Activated CD4-positive, alpha-beta memory T cell treated with anti-CD3 and anti-CD28 coated beads, Interleukin-2, amount 10 ng/mL, durations not matched to agents 7 days and 5 days (primary cell): ENCODE data around the gene ANTXRL. TPM values are rescaled to one million over a fixed set of nuclear protein-coding genes. Genes with fewer than 3 reads are reported as not detected.
"Not testable (repeated sequence)": the region's sequence is repeated elsewhere in the genome, so short reads cannot be mapped to it uniquely, and the experiment has no call there.

ENCODE experiments used
- CTCF ChIA-PET: fragments of 350-600 bp; sonication (Branson Sonifier 250); formaldehyde crosslinking; loops from one replicate; lab custom pipeline; 2021; ENCODE audit warnings: antibody characterized with exemption, inconsistent platforms; lab: Charles Lee
- POLR2A ChIA-PET: fragments of 350-600 bp; sonication (Branson Sonifier 250); formaldehyde crosslinking; loops from one replicate; lab custom pipeline; 2021; ENCODE audit warnings: antibody characterized with exemption; lab: Charles Lee
- DNase-seq: peaks from one replicate; pipeline ENCODE4 v3.0.0-alpha.2; 2020
- H3K27ac Mint-ChIP-seq: one replicate; pipeline ENCODE4 v1.8.0; 2021; ENCODE audit warnings: mild to moderate bottlenecking, mixed read lengths
- H3K27me3 Mint-ChIP-seq: one replicate; pipeline ENCODE4 v1.8.0; 2021; ENCODE audit warnings: mixed read lengths
- H3K36me3 Mint-ChIP-seq: one replicate; pipeline ENCODE4 v1.8.0; 2021; ENCODE audit warnings: low read depth, mixed read lengths
- H3K4me1 Mint-ChIP-seq: one replicate; pipeline ENCODE4 v1.8.0; 2021; ENCODE audit warnings: mixed read lengths
- H3K4me3 Mint-ChIP-seq: one replicate; pipeline ENCODE4 v1.8.0; 2021; ENCODE audit warnings: mild to moderate bottlenecking, mixed read lengths
- H3K9me3 Mint-ChIP-seq: one replicate; pipeline ENCODE4 v1.8.0; 2021; ENCODE audit warnings: mixed read lengths
- total RNA-seq, 2 experiments: library from RNA; stranded (reverse); gene quantifications; one replicate each; pipeline ENCODE4 v1.2.3, GENCODE V29; 2021

ANTXRL gene
- total RNA-seq, 2 experiments from 2014 or later, result not detected

DNA sequence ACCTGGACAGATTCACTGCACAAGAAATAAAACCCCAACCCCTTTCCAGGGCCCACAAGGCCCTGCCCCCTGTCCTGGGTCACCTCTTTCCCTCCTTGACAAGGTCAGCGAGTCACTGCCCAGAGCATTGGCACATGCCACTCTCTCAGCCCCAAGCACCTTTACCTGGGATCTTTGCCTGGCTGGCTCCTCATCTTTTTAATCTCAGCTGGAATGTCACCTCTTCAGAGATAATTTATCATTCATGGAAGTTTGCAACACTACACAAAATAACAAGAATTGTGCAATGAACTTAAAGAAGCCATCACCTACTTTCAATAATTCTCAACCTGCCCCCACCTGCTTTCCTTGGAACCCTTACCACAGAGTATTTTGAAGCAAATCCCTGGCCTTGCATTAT, 19.2 kb downstream of the ANTXRL start:
- no peak overlapping the region for H3K27ac Mint-ChIP-seq
- H3K4me1 Mint-ChIP-seq, result no peaks in the 10 kb centered on the region
- no peaks in the 10 kb centered on the region for H3K9me3 Mint-ChIP-seq
- H3K4me3 Mint-ChIP-seq, result no peak overlapping the region
- CTCF ChIA-PET, result interaction anchor here (0.7 kb wide), 1 partner anchor 668 kb away, joined by 3 read pairs; no protein-coding TSS in a partner anchor
- H3K27me3 Mint-ChIP-seq, result no peaks in the 10 kb centered on the region
- no peak for DNase-seq
- no peaks in the 10 kb centered on the region for H3K36me3 Mint-ChIP-seq
- POLR2A ChIA-PET, result no interaction called here

DNA sequence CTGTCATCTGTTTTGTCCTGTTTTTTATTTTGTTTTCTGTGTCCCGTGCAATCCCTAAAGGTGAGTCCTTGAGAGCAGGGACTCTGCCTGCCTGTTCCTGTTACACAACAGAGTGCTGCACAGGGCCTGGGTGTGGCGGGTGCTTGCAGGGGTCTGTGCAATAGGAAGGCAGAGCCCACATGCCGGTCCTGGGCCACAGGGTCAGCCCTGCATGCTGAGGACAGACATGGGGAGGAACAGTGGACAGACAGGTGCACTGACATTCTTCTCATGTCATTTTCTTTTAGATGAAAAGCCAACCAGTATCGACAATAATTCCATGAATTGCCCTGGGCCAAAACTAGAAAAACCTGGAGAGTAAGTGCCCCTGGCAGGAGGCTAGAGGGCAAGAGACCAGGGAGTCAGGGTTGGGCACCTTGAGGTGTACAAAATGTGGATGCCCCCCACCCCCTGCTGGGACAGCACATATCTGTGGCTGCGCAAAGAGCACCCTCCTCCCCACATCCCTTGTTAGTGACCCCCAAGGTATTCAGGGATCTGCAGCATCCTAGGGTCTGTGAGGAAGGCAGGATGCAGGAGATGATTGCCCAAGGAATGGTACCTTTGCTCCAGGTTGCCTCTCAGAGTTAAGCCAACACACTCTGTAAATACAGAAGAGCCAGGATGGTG, 19.9 kb downstream of the ANTXRL start:
- no peak for DNase-seq
- Mint-ChIP-seq H3K4me3 (no peak overlapping the region), H3K4me1 (no peaks in the 10 kb centered on the region), H3K9me3 (no peaks in the 10 kb centered on the region), H3K27me3 (no peaks in the 10 kb centered on the region), H3K27ac (no peak overlapping the region), H3K36me3 (no peaks in the 10 kb centered on the region)
- ChIA-PET POLR2A (no interaction called here), CTCF (no interaction called here)

DNA sequence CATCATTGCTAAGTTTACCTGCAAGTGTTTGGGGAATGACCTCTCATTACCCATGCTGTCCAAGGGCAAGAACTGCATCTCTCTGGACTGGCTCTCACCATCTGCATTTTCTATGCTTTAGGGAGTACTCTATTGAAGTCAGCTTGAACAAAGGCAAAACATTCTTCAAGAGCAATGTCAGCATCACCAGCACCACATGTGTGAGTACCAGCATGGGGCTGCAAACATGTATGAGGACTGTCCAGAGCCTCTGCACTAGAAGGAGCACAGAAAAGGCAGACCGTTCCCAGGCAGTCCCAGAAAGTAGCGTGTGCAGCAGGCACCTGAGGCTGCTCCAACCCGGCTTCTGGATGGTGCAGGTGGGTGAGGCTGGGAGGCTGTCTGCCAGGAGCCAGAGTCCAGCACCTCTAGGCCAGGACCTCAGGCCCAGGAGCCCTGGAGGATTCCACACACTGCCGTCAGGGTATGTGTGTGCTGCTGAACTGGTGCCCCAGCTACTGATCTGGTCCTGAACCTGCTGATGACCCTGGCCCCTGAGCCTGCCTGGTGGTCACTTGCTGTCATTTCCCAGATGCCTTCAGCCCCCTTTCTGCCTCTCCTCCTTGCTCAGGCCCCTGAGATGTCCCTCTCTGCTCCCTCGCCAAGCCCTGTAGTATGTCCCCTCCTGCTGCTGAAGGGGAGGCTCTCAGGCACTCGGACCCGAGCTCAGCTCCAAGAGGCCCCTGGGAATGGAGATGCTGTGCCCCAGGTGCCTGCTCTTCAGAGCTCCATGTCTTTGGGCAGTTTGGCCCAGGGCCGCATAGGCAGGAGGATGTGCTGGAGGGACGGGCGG, 20.7 kb downstream of the ANTXRL start:
- H3K4me3 Mint-ChIP-seq, result no peak overlapping the region
- H3K36me3 Mint-ChIP-seq, result no peaks in the 10 kb centered on the region
- H3K27me3 Mint-ChIP-seq, result no peaks in the 10 kb centered on the region
- POLR2A ChIA-PET, result no interaction called here
- H3K9me3 Mint-ChIP-seq, result no peaks in the 10 kb centered on the region
- CTCF ChIA-PET, result no interaction called here
- DNase-seq, result no peak
- no peaks in the 10 kb centered on the region for H3K4me1 Mint-ChIP-seq
- H3K27ac Mint-ChIP-seq, result no peak overlapping the region

DNA sequence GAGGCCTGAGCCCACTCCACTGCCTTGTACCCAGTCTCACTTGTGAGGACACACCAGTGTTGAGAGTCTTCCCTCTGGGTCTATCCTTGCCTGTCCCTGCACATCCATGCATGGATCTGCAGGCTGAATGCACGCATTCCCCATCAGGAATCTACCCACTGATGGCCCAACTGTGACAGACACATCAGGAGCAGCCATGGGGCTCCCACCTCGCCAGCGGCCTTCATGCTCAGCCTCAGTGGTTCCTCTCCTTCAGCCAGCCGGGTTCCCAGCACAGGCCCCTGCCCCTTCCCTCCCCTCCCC, 21.3 kb downstream of the ANTXRL start:
- Mint-ChIP-seq H3K27ac (no peak overlapping the region), H3K4me3 (no peak overlapping the region), H3K4me1 (no peaks in the 10 kb centered on the region), H3K27me3 (no peaks in the 10 kb centered on the region), H3K36me3 (no peaks in the 10 kb centered on the region), H3K9me3 (no peaks in the 10 kb centered on the region)
- DNase-seq, result no peak
- POLR2A ChIA-PET, result no interaction called here
- CTCF ChIA-PET, result no interaction called here

DNA sequence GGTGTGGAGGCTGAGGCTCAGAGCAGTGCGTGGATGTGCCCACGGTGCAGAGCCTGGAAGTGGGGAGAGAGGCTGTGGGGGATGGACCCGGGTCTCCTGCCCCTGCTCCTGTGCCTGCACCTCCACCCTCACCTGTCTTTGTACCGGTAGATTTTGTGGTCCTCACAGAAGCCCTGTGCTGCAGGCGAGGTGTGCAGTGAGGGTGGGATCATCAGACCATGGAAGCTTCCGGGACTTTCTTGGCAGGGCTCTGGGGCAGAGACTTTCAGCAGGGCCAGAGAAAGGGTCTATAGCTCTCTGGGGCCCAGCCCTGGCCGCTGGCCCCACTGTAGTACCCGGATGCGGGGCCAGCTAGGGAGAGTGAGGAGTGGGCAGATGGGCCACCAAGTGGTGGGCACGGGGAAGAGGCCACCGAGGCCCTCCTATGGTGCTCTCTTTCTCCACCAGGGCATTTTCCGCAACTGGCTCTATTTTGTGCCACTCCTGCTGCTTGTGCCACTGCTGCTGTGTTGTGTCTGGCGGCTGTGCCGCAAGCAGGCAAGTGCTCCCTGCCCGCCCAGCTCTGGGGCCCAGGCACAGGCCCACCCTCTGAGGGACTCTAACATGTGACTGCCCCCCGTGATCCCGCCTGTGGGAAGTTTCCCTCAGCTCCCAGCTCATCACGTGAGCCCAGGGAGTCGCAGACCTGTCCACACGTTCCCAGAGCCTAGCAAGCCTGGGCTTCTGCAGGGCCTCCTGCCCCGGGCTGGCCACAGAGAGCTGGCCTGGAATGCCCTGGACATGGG, 22.1 kb downstream of the ANTXRL start:
- CTCF ChIA-PET, result no interaction called here
- Mint-ChIP-seq H3K27ac (no peak overlapping the region), H3K9me3 (no peaks in the 10 kb centered on the region), H3K36me3 (no peaks in the 10 kb centered on the region), H3K27me3 (no peaks in the 10 kb centered on the region), H3K4me3 (no peak overlapping the region), H3K4me1 (no peaks in the 10 kb centered on the region)
- POLR2A ChIA-PET, result no interaction called here
- DNase-seq, result no peak

DNA sequence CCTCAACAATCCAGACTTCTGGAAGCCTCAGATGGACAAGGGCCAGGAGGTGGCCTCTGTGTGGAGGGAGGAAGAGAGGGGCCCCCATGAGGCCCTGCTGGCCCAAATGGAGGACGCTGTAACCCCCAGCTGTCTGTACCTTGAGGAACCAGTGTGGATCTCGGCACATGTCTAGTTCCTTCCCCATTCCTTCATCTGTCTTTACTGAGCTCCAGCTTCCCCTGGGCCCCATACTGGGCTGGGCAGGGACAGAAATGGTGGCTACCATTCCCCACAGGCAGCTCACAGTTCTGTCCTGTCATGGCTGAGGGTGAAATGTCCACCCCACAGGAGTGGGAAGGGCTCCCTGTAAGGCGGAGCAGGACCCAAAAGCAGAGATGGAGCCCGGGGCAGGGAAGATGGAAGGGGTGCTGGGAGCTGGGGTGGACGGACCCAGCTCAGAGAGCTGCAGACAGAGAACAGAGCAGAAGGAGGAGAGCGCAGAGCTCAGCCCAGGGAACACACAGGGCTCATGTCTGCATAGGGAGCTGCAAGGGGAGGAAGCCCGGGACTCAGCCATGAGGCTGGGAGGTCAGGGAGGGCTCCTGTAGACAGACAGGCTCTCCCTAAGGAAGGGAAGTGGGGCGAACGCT, 22.8 kb downstream of the ANTXRL start:
- H3K27ac Mint-ChIP-seq, result no peak overlapping the region
- CTCF ChIA-PET, result no interaction called here

DNA sequence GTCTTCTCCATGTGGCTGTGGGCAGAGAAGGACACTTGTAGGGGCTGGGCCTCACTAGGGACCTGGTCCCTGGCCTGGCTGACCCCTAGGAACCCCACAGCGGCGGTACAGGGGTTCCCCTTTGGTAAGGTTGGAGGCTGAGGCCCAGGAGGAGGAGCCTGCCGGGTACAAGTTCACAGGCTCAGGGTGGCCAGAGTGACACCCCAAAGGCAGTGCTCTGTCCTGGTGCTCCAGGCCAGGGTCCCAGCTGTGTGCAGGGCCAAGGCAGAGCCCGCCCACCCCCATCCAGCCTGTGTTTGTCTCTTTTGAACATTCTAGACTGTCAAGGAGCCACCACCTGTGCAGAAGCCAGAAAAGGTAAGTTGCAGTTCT, 23.3 kb downstream of the ANTXRL start:
- Mint-ChIP-seq H3K4me1 (no peaks in the 10 kb centered on the region), H3K36me3 (no peaks in the 10 kb centered on the region), H3K27ac (no peak overlapping the region), H3K4me3 (no peak overlapping the region), H3K27me3 (no peaks in the 10 kb centered on the region), H3K9me3 (no peaks in the 10 kb centered on the region)
- ChIA-PET CTCF (no interaction called here), POLR2A (no interaction called here)
- DNase-seq, result no peak

More for the DNA sequence above, 22.8 kb downstream of the ANTXRL start:
- Mint-ChIP-seq H3K4me1 (no peaks in the 10 kb centered on the region), H3K36me3 (no peaks in the 10 kb centered on the region), H3K4me3 (no peak overlapping the region), H3K27me3 (no peaks in the 10 kb centered on the region), H3K9me3 (no peaks in the 10 kb centered on the region)
- DNase-seq, result no peak
- POLR2A ChIA-PET, result no interaction called here

DNA sequence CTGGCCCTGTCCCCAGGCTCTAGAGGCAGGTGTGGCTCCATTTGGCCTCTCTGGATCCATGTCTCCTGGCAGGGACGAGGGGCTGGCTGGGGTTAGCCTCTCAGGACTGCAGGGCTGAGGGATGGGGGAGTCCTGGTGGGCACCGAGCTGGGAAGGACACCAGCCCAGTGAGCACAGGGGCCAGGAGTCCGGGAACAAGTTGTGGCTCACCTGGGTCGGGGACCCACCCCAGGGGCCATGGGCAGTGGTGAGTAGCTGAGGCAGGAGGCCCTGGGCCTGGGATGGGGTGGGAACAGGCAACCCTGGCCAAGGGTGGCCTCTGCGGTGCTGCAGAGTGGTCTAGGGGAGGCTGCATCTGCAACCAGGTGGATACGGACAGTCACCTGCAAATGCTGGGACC, 24.1 kb downstream of the ANTXRL start:
- Mint-ChIP-seq H3K27ac (no peak overlapping the region), H3K9me3 (no peaks in the 10 kb centered on the region), H3K4me3 (no peak overlapping the region), H3K4me1 (no peaks in the 10 kb centered on the region), H3K36me3 (no peaks in the 10 kb centered on the region), H3K27me3 (no peaks in the 10 kb centered on the region)
- ChIA-PET CTCF (no interaction called here), POLR2A (no interaction called here)
- no peak for DNase-seq

DNA sequence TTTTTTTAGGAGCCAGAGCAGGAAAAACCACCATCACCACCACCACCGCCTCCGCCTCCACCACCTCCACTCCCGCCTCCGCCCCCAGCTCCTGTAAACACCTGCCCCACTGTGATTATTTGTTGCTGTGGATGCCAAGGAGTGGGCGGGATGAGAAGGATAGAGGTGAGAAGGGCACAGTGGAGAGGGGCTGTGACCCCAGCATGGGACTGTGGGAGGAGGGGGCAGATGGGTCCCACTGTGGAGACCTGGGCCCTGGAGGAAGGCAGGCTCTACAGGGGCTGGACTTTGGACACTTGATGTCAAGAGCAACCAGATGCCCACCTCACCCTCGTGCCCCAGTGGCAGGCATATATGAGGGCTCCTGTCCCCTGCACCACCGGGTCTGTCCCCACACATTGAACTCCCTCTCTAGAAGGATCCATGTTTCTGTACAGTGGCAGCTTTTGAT, 24.7 kb downstream of the ANTXRL start:
- DNase-seq, result no peak
- Mint-ChIP-seq H3K9me3 (no peaks in the 10 kb centered on the region), H3K27ac (no peak overlapping the region), H3K4me1 (no peaks in the 10 kb centered on the region), H3K4me3 (no peak overlapping the region), H3K27me3 (no peaks in the 10 kb centered on the region), H3K36me3 (no peaks in the 10 kb centered on the region)
- POLR2A ChIA-PET, result no interaction called here
- CTCF ChIA-PET, result no interaction called here

DNA sequence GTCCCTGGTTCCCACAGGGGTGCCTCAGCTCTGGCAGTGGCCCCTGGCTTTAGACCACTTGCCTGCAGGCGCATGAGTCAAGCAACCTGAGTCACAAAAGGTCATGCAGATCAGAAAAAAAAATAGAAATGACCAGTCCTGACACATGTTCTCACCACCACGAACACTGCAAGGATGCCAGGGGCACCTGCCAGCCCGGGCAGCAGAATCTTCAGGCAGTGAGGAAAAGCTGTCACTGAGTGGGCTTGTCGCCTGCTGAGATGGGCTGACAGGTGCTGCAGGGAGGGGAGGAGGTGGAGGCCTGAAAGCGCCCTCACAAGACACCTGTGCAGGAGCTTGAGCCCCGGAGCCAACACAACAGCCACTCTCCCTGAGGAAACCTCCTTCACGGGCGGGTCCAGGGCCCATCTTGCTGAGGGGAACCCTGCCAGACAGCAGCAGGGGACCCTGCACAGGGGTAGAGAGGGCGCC, 25.2 kb downstream of the ANTXRL start:
- H3K27me3 Mint-ChIP-seq, H3K4me3 Mint-ChIP-seq, H3K27ac Mint-ChIP-seq, CTCF ChIA-PET, H3K9me3 Mint-ChIP-seq, POLR2A ChIA-PET, H3K4me1 Mint-ChIP-seq, DNase-seq, H3K36me3 Mint-ChIP-seq: not testable (repeated sequence)

DNA sequence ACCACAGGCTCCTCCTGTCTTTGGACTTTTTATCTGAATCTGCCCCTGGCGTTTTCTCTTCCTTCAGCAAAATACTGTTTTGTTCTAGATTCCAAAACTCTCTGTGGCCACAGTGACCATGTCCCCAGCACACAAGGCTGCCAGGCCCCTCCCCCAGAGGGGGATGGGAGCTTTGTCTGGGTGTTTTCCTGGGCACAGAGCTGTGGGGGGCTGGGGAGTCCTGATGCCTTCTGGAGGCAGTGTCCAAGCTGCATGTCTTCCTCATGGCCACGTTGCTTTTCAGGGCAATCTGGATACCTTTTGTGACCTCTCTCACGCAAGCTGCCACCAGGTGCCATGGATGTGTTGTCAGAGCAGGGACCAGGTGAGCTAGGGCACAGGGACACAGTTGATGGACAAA, 26.2 kb downstream of the ANTXRL start:
- ChIA-PET CTCF (no interaction called here), POLR2A (no interaction called here)
- H3K36me3 Mint-ChIP-seq, result no peaks in the 10 kb centered on the region
- no peaks in the 10 kb centered on the region for H3K27me3 Mint-ChIP-seq
- DNase-seq, result no peak
- H3K4me3 Mint-ChIP-seq, result no peak overlapping the region
- no peak overlapping the region for H3K27ac Mint-ChIP-seq
- H3K9me3 Mint-ChIP-seq, result no peaks in the 10 kb centered on the region
- H3K4me1 Mint-ChIP-seq, result no peaks in the 10 kb centered on the region

DNA sequence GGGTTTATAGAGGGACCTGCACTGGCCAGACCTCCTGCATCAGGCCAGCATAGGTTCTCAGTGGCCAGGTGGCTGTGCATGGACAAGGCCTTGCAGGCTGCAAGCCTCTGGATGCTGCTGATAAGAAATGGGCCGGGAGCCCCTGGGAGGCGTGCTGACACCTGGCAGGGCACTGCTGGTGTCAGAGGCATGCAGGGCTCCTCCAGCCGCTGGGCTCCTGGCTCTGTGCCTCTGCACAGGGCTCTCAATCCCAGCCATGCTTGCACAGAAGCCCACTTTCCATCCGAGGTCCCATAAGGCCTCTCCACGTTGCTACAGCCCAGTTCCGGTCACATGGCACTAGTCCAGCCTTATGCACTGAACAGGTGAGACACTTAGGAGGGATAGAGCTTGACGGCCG, 27.3 kb downstream of the ANTXRL start:
- POLR2A ChIA-PET, result no interaction called here
- H3K4me3 Mint-ChIP-seq, result no peak overlapping the region
- CTCF ChIA-PET, result no interaction called here

More for the DNA sequence above, 27.3 kb downstream of the ANTXRL start:
- Mint-ChIP-seq H3K27ac (no peak overlapping the region), H3K27me3 (peaks cover 2% of the 10 kb centered on the region), H3K36me3 (no peaks in the 10 kb centered on the region), H3K9me3 (no peaks in the 10 kb centered on the region), H3K4me1 (no peaks in the 10 kb centered on the region)
- DNase-seq, result no peak
